Fibroblast of peridontal ligament (primary cell): ENCODE results near the gene JARID2.

Experiments used
- DNase-seq: peaks from one replicate; pipeline ENCODE4 v3.0.0-alpha.2; 2010; ENCODE audit errors: extremely low read depth

The JARID2 gene

GRCh38 chr6:15518878-15519277, 273.0 kb downstream of the JARID2 start:
- no peak for DNase-seq

- no peak for DNase-seq
Measured at GRCh38 chr6:15519681-15520080, 273.8 kb downstream of the JARID2 start.

GRCh38 chr6:15520626-15521203, 274.8 kb downstream of the JARID2 start:
- DNase-seq = no peak

- DNase-seq = no peak
Measured at GRCh38 chr6:15521582-15521981, 275.7 kb downstream of the JARID2 start.

GRCh38 chr6:15522026-15522425, 276.2 kb downstream of the JARID2 start:
- DNase-seq = no peak

GRCh38 chr6:15522427-15522826, 276.6 kb downstream of the JARID2 start:
- no peak for DNase-seq

GRCh38 chr6:15522856-15523529, 277.1 kb downstream of the JARID2 start:
- no peak for DNase-seq

GRCh38 chr6:15523679-15524630, 278.1 kb downstream of the JARID2 start:
- DNase-seq = no peak

- DNase-seq = no peak
Measured at GRCh38 chr6:15524861-15525401, 279.1 kb downstream of the JARID2 start.

GRCh38 chr6:15526212-15526701, 280.4 kb downstream of the JARID2 start:
- no peak for DNase-seq

- DNase-seq = no peak
Measured at GRCh38 chr6:15527838-15528617, 282.2 kb downstream of the JARID2 start.

GRCh38 chr6:15528870-15529269, 283.0 kb downstream of the JARID2 start:
- DNase-seq = no peak

- DNase-seq = no peak
Measured at GRCh38 chr6:15530411-15530810, 284.5 kb downstream of the JARID2 start.

GRCh38 chr6:15531973-15532372, 286.1 kb downstream of the JARID2 start:
- DNase-seq = no peak

- DNase-seq = no peak
Measured at GRCh38 chr6:15533379-15534026, 287.6 kb downstream of the JARID2 start.

- no peak for DNase-seq
Measured at GRCh38 chr6:15534974-15535373, 289.1 kb downstream of the JARID2 start.

- no peak for DNase-seq
Measured at GRCh38 chr6:15535495-15536197, 289.8 kb downstream of the JARID2 start.

- no peak for DNase-seq
Measured at GRCh38 chr6:15536198-15536955, 290.5 kb downstream of the JARID2 start.

- no peak for DNase-seq
Measured at GRCh38 chr6:15538106-15538505, 292.2 kb downstream of the JARID2 start.
